ENCODE data around the gene ACIN1. TPM values are rescaled to one million over a fixed set of nuclear protein-coding genes. Genes with fewer than 3 reads are reported as not detected.

ACIN1 gene
- total and polyA plus RNA-seq, 9 of the 15 experiments (the other 6 are each of a cell fraction or from before 2014, with no cell fraction given): 5.0 to 196 (median 129) TPM

- TF ChIP-seq AFF1 (IDR thresholded peaks at IDR 0.05; ENCODE audit: low read depth in 1 of 2, partially characterized antibody in 2 of 2) (no peak), TEAD4 (IDR thresholded peaks at IDR 0.05; ENCODE audit: low read length) (peak; percentile 66), TEAD4 (CRISPR knock-in tag; IDR thresholded peaks at IDR 0.05; ENCODE audit: borderline replicate concordance) (no peak), ZBTB2 (IDR thresholded peaks at IDR 0.05) (no peak), LEF1 (IDR thresholded peaks at IDR 0.05) (no peak), NR2C1 (IDR thresholded peaks at IDR 0.05) (no peak), NR2C1 (tag; IDR thresholded peaks at IDR 0.05) (0 out of 2 replicates have a peak, but pooled peaks have one; percentile 20), PML (IDR thresholded peaks at IDR 0.05; ENCODE audit: low read length) (no peak), HDAC1 (IDR thresholded peaks at IDR 0.05) (peak in 1 of 2 experiments; percentile 15; a peak in 1 of 4 replicates), KLF16 (IDR thresholded peaks at IDR 0.05) (peak; percentile 65), SMARCE1 (IDR thresholded peaks at IDR 0.05) (no peak), ZBTB1 (CRISPR knock-in tag; IDR thresholded peaks at IDR 0.05; ENCODE audit: borderline replicate concordance, low read depth) (no peak), RCOR1 (IDR thresholded peaks at IDR 0.05; ENCODE audit: borderline replicate concordance in 1 of 2, low read depth in 2 of 2, low read length in 2 of 2) (peak in 1 of 2 experiments; percentile 72; a peak in 1 of 4 replicates), SMARCA4 (IDR thresholded peaks at IDR 0.05) (peak; percentile 45; the same call in 1 of the 2 replicates), ZNF184 (CRISPR knock-in tag; IDR thresholded peaks at IDR 0.05) (no peak), ETV5 (CRISPR knock-in tag; IDR thresholded peaks at IDR 0.05; ENCODE audit: low read depth) (no peak), CHAMP1 (IDR thresholded peaks at IDR 0.05) (peak; percentile 73; the same call in 1 of the 2 replicates), RFX1 (IDR thresholded peaks at IDR 0.05) (no peak), ATF3 (IDR thresholded peaks at IDR 0.05) (no peak), ATF3 (CRISPR knock-in tag; conservative IDR thresholded peaks at IDR 0.05) (peak; percentile 69; the same call in 1 of the 2 replicates), HMG20B (CRISPR knock-in tag; IDR thresholded peaks at IDR 0.05) (no peak), ARID2 (IDR thresholded peaks at IDR 0.05) (peak; percentile 62; the same call in 1 of the 2 replicates)
Observed at GRCh38 chr14:23068789-23069412, 26.0 kb downstream of the ACIN1 start (continued).

Data from K562 (cell line).